Measurements from ENCODE around the gene MYEF2. TPM values are rescaled to one million over a fixed set of nuclear protein-coding genes. Genes with fewer than 3 reads are reported as not detected.
A peak's percentile ranks its signal among the peaks of the same experiment; 100 is the strongest.

The MYEF2 gene
- total and polyA plus RNA-seq, 5 donors: 7.2 to 17.5 (median 11.4) TPM

- no peaks in the 10 kb centered on the region for H3K4me1 ChIP-seq (ENCODE audit: control insufficient read depth, insufficient read depth, low read length)
- H3K27ac ChIP-seq (ENCODE audit: low read length): no peak overlapping the region
- H3K9me3 ChIP-seq (ENCODE audit: control insufficient read depth, low read length): no peaks in the 10 kb centered on the region
- DNase-seq (no peak), ATAC-seq (no peak)
- H3K4me3 ChIP-seq (ENCODE audit: low read length): no peak overlapping the region
- H3K27me3 ChIP-seq (ENCODE audit: control insufficient read depth, insufficient read depth): no peaks in the 10 kb centered on the region
- intact Hi-C loops (cut with DNase I): no loop called here
These were observed 32.2 kb downstream of the MYEF2 start for GRCh38 chr15:48145923-48146322.

DNA sequence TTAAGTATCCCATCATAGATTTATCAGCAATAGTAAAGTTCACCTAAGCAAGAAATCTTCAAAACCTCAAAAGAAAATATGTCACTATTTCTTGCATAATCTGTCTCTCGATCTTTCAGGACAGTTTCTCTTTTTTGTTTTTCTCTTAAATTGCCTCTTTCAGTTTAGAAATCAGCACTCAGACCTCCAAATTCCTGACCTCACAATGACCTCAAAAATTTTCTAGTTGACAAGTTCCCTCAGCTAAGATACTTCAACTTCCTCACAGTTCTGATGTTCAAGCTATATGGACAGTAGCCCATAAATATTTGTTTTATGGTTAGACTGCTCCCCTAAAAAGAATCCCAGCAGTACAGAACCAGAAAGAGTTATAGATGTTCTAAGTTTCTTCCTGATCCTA lies 33.2 kb downstream of the MYEF2 start:
- DNase-seq: no peak
- 58% methylated on average over 1 of the region's 1 CpG for WGBS
- no peak overlapping the region for H3K27ac ChIP-seq (ENCODE audit: low read length)

GRCh38 chr15:48143856-48144255 lies 34.2 kb downstream of the MYEF2 start:
- WGBS: 67% methylated on average over 1 of the region's 1 CpG
- Histone ChIP-seq H3K9me3 (ENCODE audit: control insufficient read depth, low read length) (no peaks in the 10 kb centered on the region), H3K4me1 (ENCODE audit: control insufficient read depth, insufficient read depth, low read length) (no peaks in the 10 kb centered on the region), H3K27me3 (ENCODE audit: control insufficient read depth, insufficient read depth) (no peaks in the 10 kb centered on the region), H3K4me3 (ENCODE audit: low read length) (no peak overlapping the region), H3K27ac (ENCODE audit: low read length) (no peak overlapping the region)
- intact Hi-C loops (cut with DNase I): no loop called here
- ATAC-seq: no peak
- DNase-seq: no peak

More for the DNA sequence above, 33.2 kb downstream of the MYEF2 start:
- H3K4me3 ChIP-seq (ENCODE audit: low read length): no peak overlapping the region
- no peaks in the 10 kb centered on the region for H3K27me3 ChIP-seq (ENCODE audit: control insufficient read depth, insufficient read depth)
- H3K9me3 ChIP-seq (ENCODE audit: control insufficient read depth, low read length): no peaks in the 10 kb centered on the region
- no peak for ATAC-seq
- intact Hi-C loops (cut with DNase I): no loop called here
- no peaks in the 10 kb centered on the region for H3K4me1 ChIP-seq (ENCODE audit: control insufficient read depth, insufficient read depth, low read length)

- Histone ChIP-seq H3K27ac (ENCODE audit: low read length) (no peak overlapping the region), H3K4me1 (ENCODE audit: control insufficient read depth, insufficient read depth, low read length) (no peaks in the 10 kb centered on the region), H3K9me3 (ENCODE audit: control insufficient read depth, low read length) (no peaks in the 10 kb centered on the region), H3K27me3 (ENCODE audit: control insufficient read depth, insufficient read depth) (no peaks in the 10 kb centered on the region), H3K4me3 (ENCODE audit: low read length) (no peak overlapping the region)
- 91% methylated on average over 6 of the region's 6 CpGs for WGBS
- ATAC-seq (no peak), DNase-seq (no peak)
- intact Hi-C loops (cut with DNase I): no loop called here
These were observed 45.2 kb downstream of the MYEF2 start for GRCh38 chr15:48132874-48133273.

- Histone ChIP-seq H3K4me1 (ENCODE audit: control insufficient read depth, insufficient read depth, low read length) (no peaks in the 10 kb centered on the region), H3K27ac (ENCODE audit: low read length) (no peak overlapping the region), H3K4me3 (ENCODE audit: low read length) (no peak overlapping the region), H3K9me3 (ENCODE audit: control insufficient read depth, low read length) (no peaks in the 10 kb centered on the region), H3K27me3 (ENCODE audit: control insufficient read depth, insufficient read depth) (no peaks in the 10 kb centered on the region)
- intact Hi-C loops (cut with DNase I): no loop called here
- no peak for DNase-seq
- no peak for ATAC-seq
These were observed 46.8 kb downstream of the MYEF2 start for GRCh38 chr15:48131324-48131723.

GRCh38 chr15:48126667-48127355 lies 51.3 kb downstream of the MYEF2 start:
- no peaks in the 10 kb centered on the region for H3K4me1 ChIP-seq (ENCODE audit: control insufficient read depth, insufficient read depth, low read length)
- no peaks in the 10 kb centered on the region for H3K9me3 ChIP-seq (ENCODE audit: control insufficient read depth, low read length)
- intact Hi-C loops (cut with DNase I): no loop called here
- ATAC-seq (no peak), DNase-seq (no peak)
- WGBS: 50% methylated on average over 6 of the region's 6 CpGs
- H3K27me3 ChIP-seq (ENCODE audit: control insufficient read depth, insufficient read depth): no peaks in the 10 kb centered on the region
- no peak overlapping the region for H3K27ac ChIP-seq (ENCODE audit: low read length)
- H3K4me3 ChIP-seq (ENCODE audit: low read length): no peak overlapping the region

- DNase-seq: no peak
- no peak for ATAC-seq
- intact Hi-C loops (cut with DNase I): no loop called here
- H3K27ac ChIP-seq (ENCODE audit: low read length): no peak overlapping the region
- H3K4me3 ChIP-seq (ENCODE audit: low read length): no peak overlapping the region
- no peaks in the 10 kb centered on the region for H3K4me1 ChIP-seq (ENCODE audit: control insufficient read depth, insufficient read depth, low read length)
- H3K27me3 ChIP-seq (ENCODE audit: control insufficient read depth, insufficient read depth): no peaks in the 10 kb centered on the region
- no peaks in the 10 kb centered on the region for H3K9me3 ChIP-seq (ENCODE audit: control insufficient read depth, low read length)
- WGBS: 61% methylated on average over 8 of the region's 8 CpGs
These were observed 56.2 kb downstream of the MYEF2 start for GRCh38 chr15:48121849-48122248.

DNA sequence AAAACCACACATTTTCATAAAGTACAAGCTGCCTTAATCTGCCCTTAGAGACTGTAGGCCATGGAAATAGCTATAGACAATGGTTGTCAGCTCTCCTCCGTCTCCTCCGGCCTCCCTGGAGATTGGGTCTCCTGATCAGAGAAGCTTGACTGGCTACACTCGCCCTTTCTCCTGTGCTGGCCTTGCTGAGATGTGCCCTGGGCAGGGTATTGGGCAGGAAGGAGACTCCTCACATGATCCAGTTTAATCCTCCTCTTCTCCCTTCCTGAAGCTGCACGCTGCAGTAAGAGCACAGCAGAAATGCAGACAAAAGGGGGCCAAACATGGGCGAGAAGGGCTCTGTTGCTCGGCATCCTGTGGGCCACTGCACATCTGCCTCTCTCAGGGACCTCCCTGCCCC lies 57.4 kb downstream of the MYEF2 start, which contains the start of gene SLC24A5:
SLC24A5 (plus strand) TSS at position 246 of the 400 bp plus-strand sequence; CDS start at position 301, 55 bp downstream.
- ATAC-seq: no peak
- intact Hi-C loops (cut with DNase I): no loop called here
- WGBS: 73% methylated on average over 6 of the region's 6 CpGs

DNA sequence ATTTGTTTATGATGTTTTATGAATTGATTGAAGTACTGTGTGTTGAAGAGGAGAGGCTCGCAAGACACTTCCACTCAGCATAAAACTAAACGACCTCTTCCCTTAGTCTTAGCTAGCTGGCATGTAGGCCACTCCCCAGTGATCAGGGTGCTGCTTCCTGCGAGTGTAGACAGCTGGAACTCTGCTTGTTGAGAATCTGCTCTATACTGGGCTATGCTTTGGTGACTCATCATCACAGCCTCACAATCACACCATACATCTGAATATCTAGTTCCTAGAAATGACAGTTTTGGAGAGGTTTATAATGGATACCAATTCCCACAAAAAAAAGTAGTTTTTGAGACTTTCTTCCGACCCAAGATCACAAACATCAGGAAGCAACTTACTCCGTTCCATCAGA lies 58.8 kb downstream of the MYEF2 start:
- intact Hi-C loops (cut with DNase I): loop anchor here in 1 of 4 donors (10.0 kb wide), 1 partner anchor 126 kb away; no protein-coding TSS in a partner anchor
- 58% methylated on average over 5 of the region's 5 CpGs for WGBS

More for the DNA sequence above, 57.4 kb downstream of the MYEF2 start, which contains the start of gene SLC24A5:
- H3K4me3 ChIP-seq (ENCODE audit: low read length): no peak within 1 kb of the TSS
- H3K9me3 ChIP-seq (ENCODE audit: control insufficient read depth, low read length): no peaks in the 10 kb centered on the region
- no peaks in the 10 kb centered on the region for H3K27me3 ChIP-seq (ENCODE audit: control insufficient read depth, insufficient read depth)
- H3K27ac ChIP-seq (ENCODE audit: low read length): no peak within 1 kb of the TSS
- H3K4me1 ChIP-seq (ENCODE audit: control insufficient read depth, insufficient read depth, low read length): no peaks in the 10 kb centered on the region
- no peak for DNase-seq

DNA sequence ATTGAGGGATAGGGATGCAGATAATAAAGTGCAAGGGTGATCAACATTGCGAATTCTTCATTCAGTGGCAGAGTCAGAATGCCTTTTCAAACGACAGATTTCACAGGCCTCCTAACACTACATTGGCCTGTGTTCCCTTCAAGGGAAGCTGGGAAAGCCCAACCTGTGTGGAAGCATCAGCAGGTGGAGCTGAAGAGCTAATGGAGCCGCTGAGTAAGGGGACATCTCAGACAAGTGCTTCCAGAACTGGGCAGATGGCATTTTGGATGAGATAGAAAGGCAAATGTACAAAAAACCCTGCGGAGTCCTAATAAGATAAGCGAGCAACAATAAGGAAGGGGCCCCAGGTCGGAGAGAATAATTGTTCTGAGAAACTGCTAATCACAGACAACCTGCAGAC lies 65.9 kb downstream of the MYEF2 start:
- intact Hi-C loops (cut with DNase I): loop anchor here in 1 of 4 donors (10.0 kb wide), 1 partner anchor 133 kb away; no protein-coding TSS in a partner anchor
- DNase-seq (peak in 1 of 3 donors; percentile 41), ATAC-seq (peak; percentile 47 to 60)
- Histone ChIP-seq H3K4me3 (ENCODE audit: low read length) (no peak overlapping the region), H3K4me1 (ENCODE audit: control insufficient read depth, insufficient read depth, low read length) (peaks cover 2% of the 10 kb centered on the region), H3K9me3 (ENCODE audit: control insufficient read depth, low read length) (no peaks in the 10 kb centered on the region), H3K27ac (ENCODE audit: low read length) (no peak overlapping the region), H3K27me3 (ENCODE audit: control insufficient read depth, insufficient read depth) (no peaks in the 10 kb centered on the region)
- WGBS: 31% methylated on average over 6 of the region's 6 CpGs

More for the DNA sequence above, 58.8 kb downstream of the MYEF2 start:
- Histone ChIP-seq H3K9me3 (ENCODE audit: control insufficient read depth, low read length) (no peaks in the 10 kb centered on the region), H3K27ac (ENCODE audit: low read length) (no peak overlapping the region), H3K27me3 (ENCODE audit: control insufficient read depth, insufficient read depth) (no peaks in the 10 kb centered on the region), H3K4me3 (ENCODE audit: low read length) (no peak overlapping the region), H3K4me1 (ENCODE audit: control insufficient read depth, insufficient read depth, low read length) (no peaks in the 10 kb centered on the region)
- ATAC-seq (no peak), DNase-seq (no peak)

DNA sequence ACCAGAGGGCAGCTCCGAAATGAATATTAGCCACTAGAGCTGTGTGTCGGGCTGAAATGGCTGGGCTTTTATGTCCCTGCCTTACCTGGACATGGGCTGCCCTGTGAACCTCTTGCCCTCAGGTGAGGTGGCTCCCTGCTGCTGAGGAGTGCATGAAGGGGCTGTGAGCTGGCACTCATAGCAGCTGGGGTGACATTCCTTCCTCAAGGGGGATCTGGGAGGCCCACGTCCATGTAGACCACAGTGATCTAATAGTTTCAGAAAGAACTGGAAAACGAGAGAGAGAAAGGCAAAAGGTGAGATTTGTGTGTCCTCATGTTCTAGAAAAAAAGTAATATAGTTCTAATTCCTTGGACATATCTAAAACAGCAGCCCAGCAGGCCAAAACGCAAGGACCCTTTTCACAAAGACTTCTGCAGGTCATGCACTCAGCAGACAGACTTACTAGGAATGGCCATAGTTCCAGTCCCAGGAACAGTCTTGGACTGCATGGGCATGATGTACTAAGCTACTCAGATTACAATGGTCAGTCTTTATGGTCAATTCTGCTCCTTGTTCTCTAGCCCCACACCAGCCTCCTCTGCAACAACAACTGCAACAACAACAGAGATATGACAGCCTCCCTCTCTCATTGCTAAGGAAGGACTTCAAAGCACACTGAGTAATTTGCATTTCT lies 68.1 kb downstream of the MYEF2 start:
- H3K27me3 ChIP-seq (ENCODE audit: control insufficient read depth, insufficient read depth): peaks cover 4% of the 10 kb centered on the region
- H3K4me3 ChIP-seq (ENCODE audit: low read length): no peak overlapping the region
- DNase-seq (no peak), ATAC-seq (no peak)
- peaks cover 2% of the 10 kb centered on the region for H3K4me1 ChIP-seq (ENCODE audit: control insufficient read depth, insufficient read depth, low read length)
- H3K27ac ChIP-seq (ENCODE audit: low read length): no peak overlapping the region
- no peaks in the 10 kb centered on the region for H3K9me3 ChIP-seq (ENCODE audit: control insufficient read depth, low read length)
- 74% methylated on average over 5 of the region's 5 CpGs for WGBS
- intact Hi-C loops (cut with DNase I): loop anchor here in 1 of 4 donors (10.0 kb wide), 1 partner anchor 135 kb away; no protein-coding TSS in a partner anchor
